Measurements from ENCODE around the gene LRRN1. TPM values are rescaled to one million over a fixed set of nuclear protein-coding genes. Genes with fewer than 3 reads are reported as not detected.

Gene LRRN1
- total RNA-seq, 1 donor from 2014 or later, result 0.11 TPM

- DNase-seq, result no peak
- no peak overlapping the region for H3K27ac ChIP-seq (replicated peaks)
- no peaks in the 10 kb centered on the region for H3K4me1 ChIP-seq
- no peak for TF ChIP-seq CTCF (IDR thresholded peaks at IDR 0.05; ENCODE audit: borderline replicate concordance)
- no peak overlapping the region for H3K4me3 ChIP-seq
- peaks cover 14% of the 10 kb centered on the region for H3K36me3 ChIP-seq
- H3K9me3 ChIP-seq (replicated peaks), result peaks cover 14% of the 10 kb centered on the region
- no peaks in the 10 kb centered on the region for H3K27me3 ChIP-seq (ENCODE audit: low read depth)
- intact Hi-C loops (cut with micrococcal nuclease), result no loop called here
Observed at GRCh38 chr3:3778641-3779270, 20.5 kb upstream of the LRRN1 start.

GRCh38 chr3:3782457-3782856 is 16.8 kb upstream of the LRRN1 start:
- intact Hi-C loops (cut with micrococcal nuclease), result no loop called here
- DNase-seq, result no peak
- Histone ChIP-seq H3K27ac (replicated peaks) (no peak overlapping the region), H3K4me3 (no peak overlapping the region), H3K9me3 (replicated peaks) (no peaks in the 10 kb centered on the region), H3K27me3 (ENCODE audit: low read depth) (no peaks in the 10 kb centered on the region), H3K4me1 (no peaks in the 10 kb centered on the region), H3K36me3 (no peaks in the 10 kb centered on the region)
- no peak for TF ChIP-seq CTCF (IDR thresholded peaks at IDR 0.05; ENCODE audit: borderline replicate concordance)

GRCh38 chr3:3783210-3783609 is 16.0 kb upstream of the LRRN1 start:
- Histone ChIP-seq H3K9me3 (replicated peaks) (no peaks in the 10 kb centered on the region), H3K36me3 (no peaks in the 10 kb centered on the region), H3K4me1 (no peaks in the 10 kb centered on the region), H3K4me3 (no peak overlapping the region), H3K27me3 (ENCODE audit: low read depth) (no peaks in the 10 kb centered on the region), H3K27ac (replicated peaks) (no peak overlapping the region)
- intact Hi-C loops (cut with micrococcal nuclease), result no loop called here
- TF ChIP-seq CTCF (IDR thresholded peaks at IDR 0.05; ENCODE audit: borderline replicate concordance), result no peak
- no peak for DNase-seq

GRCh38 chr3:3783696-3784095 is 15.5 kb upstream of the LRRN1 start:
- no peak overlapping the region for H3K4me3 ChIP-seq
- DNase-seq, result no peak
- H3K27me3 ChIP-seq (ENCODE audit: low read depth), result no peaks in the 10 kb centered on the region
- TF ChIP-seq CTCF (IDR thresholded peaks at IDR 0.05; ENCODE audit: borderline replicate concordance), result no peak
- intact Hi-C loops (cut with micrococcal nuclease), result no loop called here
- no peaks in the 10 kb centered on the region for H3K36me3 ChIP-seq
- no peaks in the 10 kb centered on the region for H3K4me1 ChIP-seq
- no peak overlapping the region for H3K27ac ChIP-seq (replicated peaks)
- H3K9me3 ChIP-seq (replicated peaks), result no peaks in the 10 kb centered on the region

- intact Hi-C loops (cut with micrococcal nuclease), result no loop called here
- H3K27ac ChIP-seq (replicated peaks), result no peak overlapping the region
- TF ChIP-seq CTCF (IDR thresholded peaks at IDR 0.05; ENCODE audit: borderline replicate concordance), result no peak
Observed at GRCh38 chr3:3792391-3792790, 6.8 kb upstream of the LRRN1 start.

More at GRCh38 chr3:3792391-3792790, 6.8 kb upstream of the LRRN1 start:
- H3K4me3 ChIP-seq, result no peak overlapping the region
- no peaks in the 10 kb centered on the region for H3K4me1 ChIP-seq
- no peaks in the 10 kb centered on the region for H3K27me3 ChIP-seq (ENCODE audit: low read depth)
- H3K36me3 ChIP-seq, result no peaks in the 10 kb centered on the region
- no peak for DNase-seq
- H3K9me3 ChIP-seq (replicated peaks), result no peaks in the 10 kb centered on the region
